HG03139 (cell line): ENCODE data around the gene TLK2.

ENCODE experiments used
- ATAC-seq: cut with Tn5 transposase; IDR thresholded peaks from one replicate; pipeline ENCODE4 v1.9.1; 2021; ENCODE audit not compliant: unreplicated experiment

TLK2 gene

DNA sequence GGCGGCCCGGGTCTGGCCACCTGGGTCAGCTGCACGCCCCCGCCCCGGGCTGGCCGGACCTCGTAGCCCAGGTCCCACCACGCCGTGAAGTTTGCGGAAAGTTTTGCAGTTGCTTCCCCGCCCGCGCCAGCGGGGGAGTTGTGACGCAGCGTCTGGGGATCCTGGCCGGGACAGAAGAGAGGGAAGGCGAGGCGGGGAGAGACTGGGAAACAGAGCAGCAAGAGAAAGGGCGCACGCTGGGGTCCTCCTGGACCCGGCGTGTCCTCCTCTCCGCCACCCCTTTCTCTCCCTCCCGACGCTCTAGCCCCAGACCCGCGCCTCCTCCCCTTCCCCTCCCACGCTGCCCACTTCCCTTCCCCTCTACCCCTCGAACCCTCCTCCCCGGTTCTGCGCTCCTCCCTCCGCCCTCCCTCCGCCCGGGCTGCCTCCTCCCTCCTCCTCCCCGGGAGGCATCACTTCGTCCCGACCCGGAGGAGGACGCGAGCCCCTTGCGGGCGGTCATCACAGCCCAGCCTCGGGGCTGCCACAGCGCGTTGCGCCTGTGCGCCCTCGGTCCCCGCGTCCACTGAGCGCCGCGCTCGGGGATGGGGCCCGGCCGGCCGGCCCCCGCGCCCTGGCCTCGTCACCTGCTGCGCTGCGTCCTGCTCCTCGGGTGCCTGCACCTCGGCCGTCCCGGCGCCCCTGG lies 148.7 kb downstream of the TLK2 start, which contains the start of gene MRC2:
Gene MRC2, plus strand, starts transcription at position 452 of the 685 bp plus-strand sequence. Its CDS starts 133 bp downstream, at position 585.
- ATAC-seq, result peak; percentile 41

DNA sequence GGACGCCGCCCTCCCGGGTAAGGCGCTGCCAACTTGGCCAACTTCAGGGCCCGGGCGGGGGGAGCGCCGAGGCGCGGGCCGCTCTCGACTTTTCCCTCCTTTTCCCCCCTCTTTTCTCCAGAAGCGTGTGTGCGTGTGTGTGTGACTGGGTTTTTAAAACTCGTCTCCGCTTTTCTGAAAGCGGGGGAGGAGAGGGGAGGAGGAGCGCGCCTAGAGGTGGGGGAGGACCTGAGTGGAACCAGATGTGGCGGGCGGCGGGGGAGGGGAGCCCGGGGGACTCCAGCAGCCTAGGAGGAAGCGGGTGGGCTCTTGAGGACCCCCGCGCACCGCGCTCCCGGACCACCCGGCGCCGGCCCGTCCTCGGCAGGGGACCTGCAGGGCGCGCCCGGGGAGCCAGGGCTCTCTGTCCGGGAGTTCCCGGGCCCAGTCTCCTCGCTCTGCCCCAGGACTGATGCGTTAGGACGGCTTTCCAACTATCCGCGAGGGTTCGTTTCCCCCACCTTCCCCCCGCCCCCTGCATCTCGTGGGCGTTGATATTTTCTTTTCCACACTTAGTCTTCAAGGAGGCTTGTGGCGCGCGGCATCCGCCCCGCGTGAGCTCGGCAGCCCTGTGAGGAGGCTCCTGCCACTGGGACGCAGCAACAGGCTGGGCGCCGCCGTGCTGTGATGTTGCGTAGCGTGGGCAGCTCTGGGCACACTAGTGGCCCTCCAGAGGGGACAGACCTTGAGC lies 149.4 kb downstream of the TLK2 start:
- ATAC-seq, result no peak

DNA sequence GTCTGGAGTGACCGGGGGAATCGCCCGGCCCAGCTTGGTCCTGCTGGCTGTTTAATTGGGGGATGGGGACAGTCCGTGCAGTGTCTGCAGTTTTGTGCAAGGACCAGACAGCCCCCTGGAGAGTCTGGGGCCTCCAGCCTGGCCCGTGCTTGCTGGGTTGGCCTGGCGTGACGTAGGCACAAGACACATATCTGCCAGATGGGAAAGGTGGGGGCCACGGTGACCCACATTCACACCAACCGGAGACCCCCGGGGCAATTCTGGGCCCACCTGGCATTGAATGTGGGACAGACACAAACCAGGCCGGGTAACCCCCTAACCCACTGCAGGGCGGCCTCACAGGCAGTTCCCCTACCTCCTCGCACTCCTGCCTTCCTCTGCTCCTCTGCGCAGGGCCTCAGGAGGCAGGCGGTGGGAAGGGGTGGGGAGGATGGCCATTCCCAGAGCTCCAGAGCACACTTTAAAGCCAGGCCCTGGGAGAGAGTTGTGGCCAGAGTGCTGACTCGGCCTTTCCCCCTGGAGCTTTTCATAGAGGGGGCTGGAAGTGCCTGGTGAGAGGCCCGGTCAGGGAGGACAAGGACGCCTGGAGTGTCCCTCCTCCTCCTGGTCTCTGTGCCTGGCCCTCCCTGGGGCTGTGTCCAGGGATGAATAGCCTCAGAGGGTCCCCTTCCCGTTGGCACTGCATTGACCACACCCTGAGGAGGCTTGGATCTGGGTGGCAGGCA lies 150.4 kb downstream of the TLK2 start:
- no peak for ATAC-seq

DNA sequence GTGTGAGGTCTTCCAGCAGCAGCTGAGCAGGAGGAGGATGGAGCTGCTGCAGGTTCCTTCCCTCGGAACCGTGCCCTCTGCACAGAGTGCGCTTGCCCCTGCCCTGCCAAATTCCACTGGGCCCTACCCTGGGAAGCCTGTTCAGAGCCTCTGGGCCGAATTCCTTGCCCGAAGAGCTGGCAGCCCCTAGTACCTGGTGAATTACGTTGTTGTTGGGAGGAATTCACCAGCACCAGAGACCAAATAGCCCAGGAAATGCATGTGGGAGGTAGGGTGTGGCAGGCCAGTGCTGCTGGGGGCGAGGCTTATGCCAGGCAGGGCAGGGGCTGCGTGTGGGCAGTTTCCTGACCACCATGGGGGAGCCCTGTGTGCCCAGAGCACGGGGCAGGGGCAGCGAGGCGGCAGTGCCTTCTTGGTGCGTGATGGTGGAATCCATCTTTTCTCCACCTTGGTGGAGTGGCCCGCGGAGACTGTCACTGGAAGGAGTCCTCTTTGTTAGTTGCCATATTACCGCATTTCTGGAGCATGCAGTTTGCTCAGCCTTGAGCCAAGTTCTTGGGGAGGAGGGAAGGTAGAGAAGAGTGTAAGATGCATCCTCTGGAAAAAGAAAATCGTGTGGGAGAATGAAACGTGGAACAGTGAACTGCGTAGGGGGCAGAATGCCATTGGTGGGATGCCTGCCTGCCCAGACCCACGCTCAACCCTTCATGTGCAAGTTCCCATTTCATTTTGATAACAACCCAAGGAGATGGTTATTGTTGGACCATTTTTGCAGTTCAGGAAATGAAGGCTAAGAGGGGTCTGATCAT lies 151.1 kb downstream of the TLK2 start:
- no peak for ATAC-seq

DNA sequence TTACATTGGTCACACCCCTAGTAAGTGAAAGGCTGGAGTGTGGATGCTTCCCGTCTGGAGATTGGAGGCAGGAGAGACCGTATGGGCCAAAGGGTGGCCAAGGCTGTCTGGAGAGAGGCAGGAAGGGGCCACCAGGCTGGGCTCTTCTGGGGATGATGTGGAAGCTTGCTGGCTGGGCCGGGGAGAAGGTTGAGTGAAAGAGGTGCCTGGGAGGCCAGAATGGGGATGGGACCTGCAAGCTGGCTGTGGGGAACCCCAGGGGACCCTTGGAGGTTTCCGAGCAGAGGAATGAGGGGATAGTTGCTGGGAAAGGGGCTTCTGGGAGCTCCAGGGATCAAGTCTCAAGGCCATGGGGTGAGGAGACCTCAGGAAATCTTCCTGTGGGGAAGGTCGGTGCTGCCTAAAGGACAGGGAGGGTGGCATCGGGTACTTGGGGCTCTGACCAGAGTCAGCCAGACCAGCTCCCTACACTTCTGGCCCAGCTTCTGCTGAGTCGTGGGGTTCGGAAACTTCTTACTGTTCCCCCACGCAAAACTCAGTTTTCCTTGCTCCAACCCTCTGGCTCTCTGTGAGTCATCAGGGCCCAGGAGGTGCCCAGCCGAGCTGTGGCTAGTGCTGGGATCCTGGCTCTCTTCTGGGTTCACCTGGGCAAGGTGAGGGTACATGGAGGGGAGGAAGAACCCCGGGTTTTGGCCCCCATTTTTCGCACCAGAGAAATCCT lies 151.9 kb downstream of the TLK2 start:
- ATAC-seq, result no peak

DNA sequence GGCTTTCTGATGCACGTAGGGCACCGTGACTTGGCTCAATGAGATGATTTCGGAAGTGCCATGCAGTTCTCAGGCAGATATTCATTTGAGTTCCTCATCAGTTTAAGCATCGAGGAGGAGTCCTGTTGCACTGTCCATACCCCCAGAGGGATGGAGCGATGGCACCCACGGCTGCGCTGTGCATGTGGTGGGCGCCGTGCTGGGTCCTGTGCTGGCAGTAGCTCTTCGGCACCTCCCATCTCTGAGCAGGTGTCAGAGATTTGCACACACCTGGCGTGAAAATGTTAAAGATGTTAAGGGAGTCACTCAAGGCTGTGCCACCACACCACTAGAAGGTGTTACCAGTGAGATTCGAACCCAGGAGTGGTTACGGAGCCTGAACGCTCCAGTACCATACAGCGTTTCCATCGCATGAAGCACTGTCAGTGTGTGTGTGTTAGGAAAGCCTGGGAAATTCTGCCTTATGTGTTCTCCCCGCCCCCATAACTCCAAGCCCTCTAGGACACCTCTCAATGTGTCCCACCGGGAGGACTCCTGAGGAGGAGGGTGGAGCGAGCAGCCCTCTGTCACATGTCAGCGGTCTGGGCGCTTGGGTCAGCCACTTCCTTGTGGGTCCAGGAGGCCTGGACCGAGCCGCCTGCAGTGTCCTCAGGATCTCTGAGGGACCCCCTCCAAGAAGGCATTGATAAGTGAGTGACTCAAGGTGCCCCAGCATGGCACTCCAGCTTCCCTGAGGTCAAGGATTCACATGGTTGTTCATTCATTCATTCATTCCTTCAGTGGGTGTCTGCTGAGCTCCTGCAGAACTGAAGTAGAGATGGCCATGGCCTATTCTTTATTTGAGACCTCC lies 152.7 kb downstream of the TLK2 start:
- ATAC-seq, result no peak

DNA sequence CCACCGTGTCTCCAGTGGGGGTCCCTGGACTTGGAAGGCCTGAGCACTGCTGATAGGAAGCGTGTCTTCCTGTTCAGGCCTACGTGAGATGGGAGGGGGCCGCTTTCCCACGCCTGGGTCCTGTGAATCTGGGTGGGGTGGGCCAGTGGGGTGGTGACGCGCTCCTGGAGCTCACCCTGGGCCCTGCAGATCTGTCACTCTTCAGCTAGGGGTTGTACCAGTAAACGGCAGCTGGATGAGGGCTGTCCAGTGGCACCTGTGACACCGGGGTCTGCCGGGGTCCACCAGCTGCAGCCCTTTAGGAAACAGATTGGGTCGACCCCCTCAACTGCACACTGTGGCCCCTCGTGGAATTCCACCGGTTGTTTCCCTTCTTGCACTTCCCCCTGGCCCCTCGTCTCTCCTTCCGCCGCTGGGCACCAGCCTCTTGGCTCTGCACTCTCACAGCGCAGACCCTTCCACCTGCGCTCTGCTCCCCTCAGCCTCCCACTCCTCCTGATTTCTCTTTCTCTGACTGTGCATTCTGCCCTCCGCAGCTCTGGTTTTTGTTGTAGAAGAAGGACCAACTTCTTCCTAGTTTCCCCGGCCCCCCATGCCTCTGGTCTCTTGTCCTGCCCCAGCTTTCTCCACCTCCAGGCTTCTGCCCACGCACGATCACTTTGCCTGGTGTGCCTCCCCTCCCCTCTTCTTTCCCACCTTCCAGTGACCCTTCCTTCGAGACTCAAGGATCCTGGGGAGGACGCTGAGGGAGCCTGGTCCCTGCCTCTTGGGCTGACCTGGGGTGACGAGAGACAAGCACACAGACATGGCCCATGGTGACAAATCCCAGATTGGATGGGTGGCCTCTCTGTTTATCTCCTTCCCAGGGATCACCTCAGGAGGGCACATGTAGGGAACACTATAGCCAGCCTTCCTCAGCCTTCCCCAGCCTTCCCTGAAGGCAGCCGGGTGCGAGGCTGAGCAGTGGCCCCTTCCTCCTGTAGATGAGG lies 153.6 kb downstream of the TLK2 start:
- no peak for ATAC-seq

- ATAC-seq, result no peak
Observed at GRCh38 chr17:62637809-62638208, 159.2 kb downstream of the TLK2 start.

GRCh38 chr17:62641153-62641552 lies 162.5 kb downstream of the TLK2 start:
- no peak for ATAC-seq

DNA sequence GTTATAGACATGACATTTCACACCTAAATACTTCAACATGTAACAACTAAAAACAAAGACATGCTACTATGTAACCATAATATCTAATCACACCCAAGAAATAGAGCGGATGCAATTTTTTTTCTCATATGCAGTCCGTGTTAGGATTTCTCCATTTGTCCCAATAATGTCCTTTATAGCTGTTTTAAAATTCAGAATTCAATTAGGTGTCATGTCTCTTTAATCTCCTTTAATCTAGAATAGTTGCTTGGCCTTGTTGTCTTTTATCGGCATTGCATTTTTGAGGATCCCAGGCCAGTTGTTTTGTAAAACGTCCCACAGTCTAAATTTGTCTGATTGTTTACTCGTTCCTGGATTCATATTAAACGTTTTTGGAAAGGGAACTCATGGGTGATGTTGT lies 163.3 kb downstream of the TLK2 start:
- no peak for ATAC-seq

DNA sequence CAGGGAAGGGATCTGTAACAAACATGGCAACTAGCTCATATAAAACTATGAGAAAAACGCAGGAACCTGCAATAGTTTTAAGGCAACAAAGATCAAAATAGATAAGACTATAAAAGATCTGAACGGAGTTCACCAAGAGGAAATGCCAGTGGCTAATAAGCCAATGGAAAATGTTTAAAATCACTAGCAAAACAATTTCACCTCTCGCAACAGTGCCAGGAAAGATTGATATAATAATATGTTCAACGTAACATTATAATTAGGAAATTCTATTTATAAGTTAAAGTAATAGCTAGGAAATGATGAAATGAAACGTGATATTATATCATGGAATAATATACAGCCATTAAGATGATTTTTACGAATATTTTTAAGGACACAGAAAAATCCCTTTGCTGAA lies 164.9 kb downstream of the TLK2 start:
- no peak for ATAC-seq

DNA sequence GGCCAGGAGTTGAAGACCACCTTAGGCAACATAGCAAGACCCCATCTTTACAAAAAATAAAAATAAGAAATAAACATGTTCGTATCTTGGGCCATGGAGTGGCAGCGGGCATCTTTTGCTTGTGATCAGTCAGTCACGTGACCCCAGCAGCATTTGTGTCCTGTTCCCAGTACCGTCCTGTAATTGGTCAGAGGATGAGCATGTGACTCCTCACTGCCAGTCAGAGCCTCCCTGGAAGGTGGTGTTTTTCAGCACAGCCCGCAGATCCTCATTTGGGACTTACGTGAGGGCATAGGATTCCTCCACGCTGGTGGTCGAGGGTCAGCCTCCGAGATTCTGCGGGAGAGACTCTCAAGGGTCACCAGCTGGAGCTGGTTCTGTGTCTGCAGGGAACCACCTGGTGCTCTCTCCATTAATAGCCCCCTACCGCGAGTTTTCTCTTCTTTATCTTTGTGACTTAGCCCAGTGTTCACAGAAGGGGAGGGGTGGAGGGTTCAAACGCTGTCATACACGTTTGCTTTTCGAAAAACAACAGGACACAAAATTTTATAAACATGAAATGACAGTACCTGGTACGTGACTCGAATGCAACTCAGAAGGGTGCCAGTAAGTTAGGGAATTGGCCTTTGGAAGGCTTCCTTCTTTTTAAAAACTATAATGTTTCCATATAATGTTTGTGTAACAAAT lies 166.0 kb downstream of the TLK2 start:
- ATAC-seq, result no peak

DNA sequence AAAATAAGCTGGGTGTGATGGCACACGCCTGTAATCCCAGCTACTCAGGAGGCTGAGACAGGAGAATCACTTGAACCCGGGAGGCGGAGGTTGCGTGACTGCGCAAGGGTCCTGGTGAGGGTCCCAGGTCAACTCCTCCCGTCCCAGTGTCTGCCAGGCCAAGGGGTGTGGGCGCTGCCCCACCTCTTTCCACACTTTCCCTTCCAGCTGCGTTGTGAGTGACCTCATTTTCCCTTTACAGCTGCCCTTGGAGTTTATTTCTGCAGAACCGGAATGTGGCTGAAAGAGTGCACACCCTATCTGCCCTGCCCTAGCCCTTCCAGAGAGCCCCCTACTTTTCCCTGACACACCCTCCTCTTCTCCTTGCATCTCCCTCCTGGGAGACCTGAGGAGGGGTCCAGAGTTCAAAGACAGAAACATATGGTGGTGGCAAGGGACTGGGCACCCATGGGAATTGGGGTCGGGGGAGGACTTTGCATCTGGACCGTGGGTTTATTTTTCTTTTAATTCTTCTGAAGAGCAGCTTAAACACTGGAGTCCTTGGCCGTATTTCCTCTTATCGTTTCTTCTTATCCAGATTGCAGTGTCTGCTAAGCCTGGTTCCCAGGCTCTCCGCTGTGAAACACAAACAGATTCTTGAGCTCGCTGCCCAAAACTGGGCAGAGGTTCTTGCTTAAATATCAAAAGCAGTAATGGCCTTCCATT lies 169.8 kb downstream of the TLK2 start:
- no peak for ATAC-seq

GRCh38 chr17:62648956-62649294 lies 170.3 kb downstream of the TLK2 start:
- no peak for ATAC-seq

DNA sequence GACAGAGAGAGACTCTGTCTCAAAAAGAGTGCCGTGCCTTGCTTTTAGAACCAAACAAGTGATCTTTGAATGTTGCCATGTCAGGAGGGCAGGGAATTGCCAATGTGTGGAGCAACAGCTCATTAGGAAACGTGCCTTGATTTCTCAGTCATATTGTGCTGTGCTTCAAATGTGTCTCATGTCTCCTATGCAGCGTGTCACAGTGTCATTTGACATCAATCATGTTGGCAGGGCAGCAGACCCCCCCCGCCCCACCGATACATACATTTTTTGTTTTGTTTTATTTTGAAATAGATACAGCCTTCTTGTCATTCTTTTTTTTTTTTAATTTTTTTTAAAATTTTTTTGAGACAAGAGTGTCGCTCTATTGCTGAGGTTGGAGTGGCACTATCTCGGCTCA lies 170.9 kb downstream of the TLK2 start:
- no peak for ATAC-seq

DNA sequence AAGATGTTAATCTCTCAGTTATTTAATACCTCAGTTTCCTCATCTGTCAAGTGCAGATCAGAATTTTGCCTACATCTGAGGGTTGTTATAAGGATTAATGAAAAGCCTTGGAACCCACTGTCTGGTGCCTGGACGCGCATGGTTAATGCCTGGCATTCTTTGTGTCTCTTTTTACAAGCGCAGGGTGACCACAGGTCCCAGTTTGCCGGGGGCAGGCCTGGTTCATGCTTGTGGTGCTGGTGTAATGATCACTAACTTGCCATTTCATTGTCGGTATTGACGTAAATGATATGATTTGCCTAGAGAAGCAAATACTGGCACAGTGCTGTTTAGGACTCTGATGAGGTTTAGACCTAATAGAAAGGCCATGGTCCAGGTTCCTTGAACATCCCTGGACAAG lies 172.0 kb downstream of the TLK2 start:
- ATAC-seq, result no peak

DNA sequence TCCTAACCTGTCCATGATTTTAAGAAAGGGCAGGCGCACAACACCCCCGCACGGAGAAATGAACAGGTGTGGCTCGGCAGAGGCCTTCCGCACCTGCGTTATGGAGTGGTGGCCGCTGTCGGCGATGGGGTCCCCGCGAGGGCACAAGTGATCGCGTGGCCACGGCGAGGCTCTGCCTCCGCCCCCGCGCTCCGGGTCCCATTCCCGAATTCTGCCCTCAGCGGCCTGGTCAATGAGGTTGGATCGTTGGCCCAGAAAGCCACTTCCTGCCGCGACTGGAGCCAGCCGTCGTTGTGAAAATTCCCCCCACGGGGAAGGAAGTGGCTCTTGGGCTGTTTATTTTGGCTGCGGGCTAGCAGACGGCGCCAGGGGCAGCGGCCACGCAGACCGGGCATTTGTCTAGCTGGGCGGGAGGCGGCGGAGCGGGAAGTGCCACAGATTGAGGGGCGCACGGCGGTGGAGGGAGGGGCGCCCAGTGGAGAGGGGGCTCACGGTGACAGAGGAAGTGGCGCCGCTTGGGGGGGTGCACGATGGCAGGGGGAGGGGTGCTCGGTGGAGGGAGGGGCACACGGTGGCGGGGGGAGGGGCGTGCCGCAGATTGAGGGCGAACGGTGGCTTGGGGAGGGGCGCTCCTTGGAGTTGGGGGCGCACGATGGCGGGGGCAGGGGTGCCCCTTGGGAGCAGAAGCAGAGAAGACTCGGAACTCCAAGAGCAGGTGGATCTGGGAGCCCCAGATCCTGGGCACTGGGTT lies 173.8 kb downstream of the TLK2 start:
- ATAC-seq, result no peak
